HCT116 (cell line): ENCODE measurements around the gene TRPM4.
"Not testable (repeated sequence)": the region's sequence is repeated elsewhere in the genome, so short reads cannot be mapped to it uniquely, and the experiment has no call there.

Source experiments
- ATF3 ChIP-seq: IDR thresholded peaks from 2 replicates; pipeline ENCODE4 v1.6.1; 2012
- CBX3 ChIP-seq: IDR thresholded peaks from 2 replicates; pipeline ENCODE4 v1.6.1; 2012; ENCODE audit warnings: low read depth
- CTCF ChIP-seq, 3 experiments: fragments of 200-600 bp in 1 of 3; sonication (generic) in 1 of 3; IDR thresholded peaks in 2 of 3; conservative IDR thresholded peaks in 1 of 3; 2 replicates each; pipeline ENCODE4 v1.5.1; 2012 to 2017; ENCODE audit warnings: low read depth in 2 of 3, low read length in 2 of 3, antibody characterized with exemption in 1 of 3, borderline replicate concordance in 1 of 3, control low read depth in 1 of 3, mild to moderate bottlenecking in 1 of 3, mixed read lengths in 1 of 3, mixed run types in 1 of 3, moderate library complexity in 1 of 3; ENCODE audit not compliant: insufficient read depth in 1 of 3
- EGR1 ChIP-seq: IDR thresholded peaks from 2 replicates; pipeline ENCODE4 v1.6.1; 2012; ENCODE audit warnings: low read depth
- EZH2 ChIP-seq: fragments of 200-600 bp; sonication (generic); IDR thresholded peaks from 2 replicates; pipeline ENCODE4 v1.6.1; 2017; ENCODE audit warnings: antibody characterized with exemption, mixed run types
- TCF7L2 ChIP-seq: IDR thresholded peaks from 2 replicates; pipeline ENCODE4 v1.7.0; 2011; ENCODE audit warnings: borderline replicate concordance, inconsistent platforms; ENCODE audit not compliant: insufficient read depth, insufficient read length; ENCODE audit errors: extremely low read depth

- TF ChIP-seq CTCF (IDR thresholded peaks at IDR 0.05 in 2 of 3, conservative IDR thresholded peaks at IDR 0.05 in 1 of 3; ENCODE audit: borderline replicate concordance in 1 of 3, insufficient read depth in 1 of 3, low read depth in 2 of 3, low read length in 2 of 3); TCF7L2; ATF3; CBX3; EGR1; EZH2: not testable (repeated sequence)
Observed at GRCh38 chr19:49224441-49224840, 66.8 kb downstream of the TRPM4 start.
